Nephron (organoid): ENCODE data around the gene PPP1R3D.

ENCODE experiments used
- H3K27ac Mint-ChIP-seq, 3 experiments: 2 replicates each; pipeline ENCODE4 v1.8.0; 2020; ENCODE audit warnings: mixed read lengths in 3 of 3, mild to moderate bottlenecking in 2 of 3, moderate library complexity in 1 of 3
- H3K27me3 Mint-ChIP-seq: 2 replicates; pipeline ENCODE4 v1.8.0; 2021; ENCODE audit warnings: low read depth, mild to moderate bottlenecking, moderate library complexity, mixed read lengths
- H3K36me3 Mint-ChIP-seq: 2 replicates; pipeline ENCODE4 v1.8.0; 2020; ENCODE audit warnings: low read depth, mixed read lengths
- H3K4me1 Mint-ChIP-seq: 2 replicates; pipeline ENCODE4 v1.8.0; 2020; ENCODE audit warnings: mixed read lengths
- H3K4me3 Mint-ChIP-seq, 3 experiments: 2 replicates each; pipeline ENCODE4 v1.8.0; 2020; ENCODE audit warnings: mild to moderate bottlenecking in 3 of 3, mixed read lengths in 3 of 3, moderate library complexity in 2 of 3
- H3K9me3 Mint-ChIP-seq: 2 replicates; pipeline ENCODE4 v1.8.0; 2020; ENCODE audit warnings: mixed read lengths
- CTCF ChIP-seq, 3 experiments: fragments of 200-600 bp; sonication (generic); IDR thresholded peaks; one replicate each; pipeline ENCODE4 v1.5.0; 2021; ENCODE audit warnings: antibody characterized with exemption in 3 of 3; ENCODE audit not compliant: unreplicated experiment in 3 of 3

PPP1R3D gene

GRCh38 chr20:59935457-59936185, 4.5 kb downstream of the PPP1R3D start:
- H3K27ac Mint-ChIP-seq = no peak overlapping the region
- peaks cover 23% of the 10 kb centered on the region for H3K27me3 Mint-ChIP-seq

GRCh38 chr20:59933849-59934585, 6.1 kb downstream of the PPP1R3D start:
- Mint-ChIP-seq H3K4me1 (peaks cover 27% of the 10 kb centered on the region), H3K4me3 (peak overlapping the region; percentile 81 to 83 (median 83)), H3K27me3 (peaks cover 30% of the 10 kb centered on the region), H3K36me3 (no peaks in the 10 kb centered on the region), H3K9me3 (no peaks in the 10 kb centered on the region), H3K27ac (no peak overlapping the region)
- TF ChIP-seq CTCF (IDR thresholded peaks at IDR 0.05; ENCODE audit: unreplicated experiment in 3 of 3) = peak; percentile 81 to 99 (median 97)

More at GRCh38 chr20:59935457-59936185, 4.5 kb downstream of the PPP1R3D start:
- Mint-ChIP-seq H3K9me3 (no peaks in the 10 kb centered on the region), H3K4me1 (peaks cover 31% of the 10 kb centered on the region), H3K36me3 (no peaks in the 10 kb centered on the region), H3K4me3 (peak overlapping the region in 1 of 3 experiments; percentile 19)
- no peak for TF ChIP-seq CTCF (IDR thresholded peaks at IDR 0.05; ENCODE audit: unreplicated experiment in 3 of 3)

- no peak for TF ChIP-seq CTCF (IDR thresholded peaks at IDR 0.05; ENCODE audit: unreplicated experiment in 3 of 3)
- peak within 1 kb of the TSS; percentile 81 to 83 (median 83) for H3K4me3 Mint-ChIP-seq
- no peaks in the 10 kb centered on the region for H3K9me3 Mint-ChIP-seq
- no peaks in the 10 kb centered on the region for H3K36me3 Mint-ChIP-seq
- peaks cover 30% of the 10 kb centered on the region for H3K27me3 Mint-ChIP-seq
- H3K4me1 Mint-ChIP-seq = peaks cover 21% of the 10 kb centered on the region
- no peak within 1 kb of the TSS for H3K27ac Mint-ChIP-seq
Measured at GRCh38 chr20:59933296-59933848, 6.7 kb downstream of the PPP1R3D start, which contains the start of gene SYCP2. TSS of gene SYCP2 (minus strand) at chr20:59933637. CDS start at chr20:59922413, 11,224 bp downstream.

GRCh38 chr20:59932616-59933295, 7.3 kb downstream of the PPP1R3D start:
- TF ChIP-seq CTCF (IDR thresholded peaks at IDR 0.05; ENCODE audit: unreplicated experiment in 3 of 3) = no peak
- Mint-ChIP-seq H3K4me3 (peak overlapping the region in 2 of 3 experiments; percentile 55 to 63), H3K27me3 (peaks cover 30% of the 10 kb centered on the region)

GRCh38 chr20:59931511-59932312, 8.4 kb downstream of the PPP1R3D start:
- Mint-ChIP-seq H3K4me1 (peaks cover 7% of the 10 kb centered on the region), H3K27me3 (peaks cover 30% of the 10 kb centered on the region), H3K4me3 (peak overlapping the region; percentile 46 to 76 (median 74)), H3K27ac (peak overlapping the region in 2 of 3 experiments; percentile 13 to 16), H3K9me3 (no peaks in the 10 kb centered on the region), H3K36me3 (no peaks in the 10 kb centered on the region)
- TF ChIP-seq CTCF (IDR thresholded peaks at IDR 0.05; ENCODE audit: unreplicated experiment in 3 of 3) = no peak

More at GRCh38 chr20:59932616-59933295, 7.3 kb downstream of the PPP1R3D start:
- Mint-ChIP-seq H3K27ac (no peak overlapping the region), H3K4me1 (peaks cover 15% of the 10 kb centered on the region), H3K9me3 (no peaks in the 10 kb centered on the region), H3K36me3 (no peaks in the 10 kb centered on the region)
